ENCODE measurements around the gene TAAR1. TPM values are rescaled to one million over a fixed set of nuclear protein-coding genes. Genes with fewer than 3 reads are reported as not detected.

TAAR1 gene
- total RNA-seq, 1 donor from 2014 or later = not detected

GRCh38 chr6:132598473-132598872 is 60.5 kb downstream of the TAAR1 start:
- peak; percentile 54 for TF ChIP-seq CTCF (conservative IDR thresholded peaks at IDR 0.05)
- Mint-ChIP-seq H3K36me3 (ENCODE audit: low read depth) (no peaks in the 10 kb centered on the region), H3K4me3 (no peak overlapping the region), H3K27ac (ENCODE audit: unreplicated experiment) (no peak overlapping the region), H3K9me3 (no peaks in the 10 kb centered on the region), H3K4me1 (peaks cover 3% of the 10 kb centered on the region), H3K27me3 (ENCODE audit: low read depth) (peaks cover 4% of the 10 kb centered on the region)
- no peak for DNase-seq (ENCODE audit: low read depth, low spot score)

- DNase-seq (ENCODE audit: low read depth, low spot score) = no peak
- TF ChIP-seq CTCF (conservative IDR thresholded peaks at IDR 0.05) = no peak
- Mint-ChIP-seq H3K36me3 (ENCODE audit: low read depth) (no peaks in the 10 kb centered on the region), H3K27me3 (ENCODE audit: low read depth) (peaks cover 4% of the 10 kb centered on the region), H3K27ac (ENCODE audit: unreplicated experiment) (no peak overlapping the region), H3K4me3 (no peak overlapping the region), H3K9me3 (no peaks in the 10 kb centered on the region), H3K4me1 (peaks cover 3% of the 10 kb centered on the region)
Observed at GRCh38 chr6:132596201-132596600, 62.8 kb downstream of the TAAR1 start.

Other genes starting within 250 kb of the TAAR1 start
- 30.0 and 34.5 TPM in 2 replicates for gene STX7, start 146.1 kb downstream of the TAAR1 start, total RNA-seq
- not detected in 2 replicates for gene TAAR9, start 120.9 kb downstream of the TAAR1 start, total RNA-seq
- gene TAAR8, start 106.5 kb downstream of the TAAR1 start, total RNA-seq = not detected in 2 replicates
- gene TAAR6, start 88.9 kb downstream of the TAAR1 start, total RNA-seq = not detected in 2 replicates
- gene TAAR5, start 69.4 kb downstream of the TAAR1 start, total RNA-seq = not detected in 2 replicates
- gene TAAR2, start 34.9 kb downstream of the TAAR1 start, total RNA-seq = not detected in 2 replicates
- gene VNN1, start 54.9 kb upstream of the TAAR1 start, total RNA-seq = not detected in 2 replicates
- gene VNN2, start 98.7 kb upstream of the TAAR1 start, total RNA-seq = not detected in 2 replicates
- 18.4 and 18.8 TPM in 2 replicates for gene SLC18B1, start 139.5 kb upstream of the TAAR1 start, total RNA-seq
- 1,164 and 1,167 TPM in 2 replicates for gene RPS12, start 155.4 kb upstream of the TAAR1 start, total RNA-seq

Measured in neural crest cell (in vitro differentiated cells).